Measurements from ENCODE around the gene SRGAP2B. TPM values are rescaled to one million over a fixed set of nuclear protein-coding genes. Genes with fewer than 3 reads are reported as not detected.
"Not testable (repeated sequence)": the region's sequence is repeated elsewhere in the genome, so short reads cannot be mapped to it uniquely, and the experiment has no call there.

Gene SRGAP2B
- total RNA-seq, 2 experiments from 2014 or later, result 19.9 to 22.2 TPM

GRCh38 chr1:145000074-145000742 lies 94.9 kb downstream of the SRGAP2B start:
- POLR2A ChIA-PET, CTCF ChIA-PET: not testable (repeated sequence)

GRCh38 chr1:144998981-144999273 lies 96.2 kb downstream of the SRGAP2B start:
- CTCF ChIA-PET, POLR2A ChIA-PET: not testable (repeated sequence)

- CTCF ChIA-PET, POLR2A ChIA-PET: not testable (repeated sequence)
Measured at GRCh38 chr1:144998134-144998980, 96.8 kb downstream of the SRGAP2B start.

GRCh38 chr1:144995833-144996410 lies 99.2 kb downstream of the SRGAP2B start:
- CTCF ChIA-PET, POLR2A ChIA-PET: not testable (repeated sequence)

- POLR2A ChIA-PET, CTCF ChIA-PET: not testable (repeated sequence)
Measured at GRCh38 chr1:144992915-144993314, 102.2 kb downstream of the SRGAP2B start.

- POLR2A ChIA-PET, CTCF ChIA-PET: not testable (repeated sequence)
Measured at GRCh38 chr1:144990611-144991010, 104.5 kb downstream of the SRGAP2B start.

GRCh38 chr1:144987131-144987530 lies 108.0 kb downstream of the SRGAP2B start:
- POLR2A ChIA-PET, CTCF ChIA-PET: not testable (repeated sequence)

GRCh38 chr1:144986171-144986860 lies 108.8 kb downstream of the SRGAP2B start:
- CTCF ChIA-PET, POLR2A ChIA-PET: not testable (repeated sequence)

- CTCF ChIA-PET, result not testable (repeated sequence)
Measured at GRCh38 chr1:144985550-144986170, 109.5 kb downstream of the SRGAP2B start.

GRCh38 chr1:144982802-144983525 lies 112.2 kb downstream of the SRGAP2B start:
- CTCF ChIA-PET, POLR2A ChIA-PET: not testable (repeated sequence)

More at GRCh38 chr1:144985550-144986170, 109.5 kb downstream of the SRGAP2B start:
- POLR2A ChIA-PET, result not testable (repeated sequence)

- CTCF ChIA-PET, POLR2A ChIA-PET: not testable (repeated sequence)
Measured at GRCh38 chr1:144981157-144981556, 114.0 kb downstream of the SRGAP2B start.

GRCh38 chr1:144979960-144980595 lies 115.0 kb downstream of the SRGAP2B start:
- CTCF ChIA-PET, POLR2A ChIA-PET: not testable (repeated sequence)

GRCh38 chr1:144977856-144978255 lies 117.3 kb downstream of the SRGAP2B start:
- CTCF ChIA-PET, POLR2A ChIA-PET: not testable (repeated sequence)

GRCh38 chr1:144971936-144972335 lies 123.2 kb downstream of the SRGAP2B start:
- CTCF ChIA-PET, POLR2A ChIA-PET: not testable (repeated sequence)

GRCh38 chr1:144966488-144966887 lies 128.6 kb downstream of the SRGAP2B start:
- CTCF ChIA-PET, POLR2A ChIA-PET: not testable (repeated sequence)

GRCh38 chr1:144964765-144965164 lies 130.4 kb downstream of the SRGAP2B start:
- POLR2A ChIA-PET, CTCF ChIA-PET: not testable (repeated sequence)

- POLR2A ChIA-PET, CTCF ChIA-PET: not testable (repeated sequence)
Measured at GRCh38 chr1:144964186-144964585, 130.9 kb downstream of the SRGAP2B start.

- POLR2A ChIA-PET, CTCF ChIA-PET: not testable (repeated sequence)
Measured at GRCh38 chr1:144963571-144963970, 131.6 kb downstream of the SRGAP2B start.

All from activated CD8-positive, alpha-beta memory T cell treated with anti-CD3 and anti-CD28 coated beads for 36 hours (primary cell).